SH-SY5Y (cell line): Measurements from ENCODE around the gene ABLIM2.

Source experiments
- GATA2 ChIP-seq: IDR thresholded peaks from 2 replicates; pipeline ENCODE4 v1.6.1; 2011; ENCODE audit warnings: mild to moderate bottlenecking, low read depth, low read length
- GATA3 ChIP-seq: IDR thresholded peaks from 2 replicates; pipeline ENCODE4 v1.6.1; 2011; ENCODE audit warnings: low read depth, mild to moderate bottlenecking, low read length, moderate library complexity

DNA sequence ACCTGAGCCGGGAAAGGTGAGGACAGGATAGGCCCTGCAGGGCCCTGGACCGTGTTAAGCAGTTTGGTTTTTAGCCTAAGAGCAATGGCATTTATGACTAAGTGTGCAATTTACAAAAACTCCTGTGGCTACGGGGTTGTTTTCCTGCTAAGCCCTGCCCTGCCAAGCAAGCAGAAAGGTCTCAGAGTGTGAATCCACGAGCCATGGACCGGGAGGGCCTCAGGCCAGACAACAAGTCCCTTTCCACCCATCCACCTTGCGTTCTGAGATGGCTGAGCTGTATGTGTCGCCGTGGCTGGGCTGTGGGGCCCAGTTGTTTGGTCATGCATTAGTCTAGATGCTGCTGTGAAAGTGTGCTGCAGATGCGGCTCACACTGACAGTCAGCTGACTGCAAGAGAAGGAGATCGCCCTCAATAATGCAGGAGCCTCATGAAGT, 185.1 kb downstream of the ABLIM2 start:
- TF ChIP-seq GATA2 (no peak), GATA3 (no peak)
